SK-N-SH treated with all-trans-retinoic acid at 6 μM for 48 hours (cell line): ENCODE measurements around the gene SLC35C1.

ENCODE experiments used
- ARNTL ChIP-seq: fragments of 450-650 bp; formaldehyde crosslinking; IDR thresholded peaks from 2 replicates; pipeline ENCODE4 v1.5.0; 2020; ENCODE audit warnings: low read depth, mild to moderate bottlenecking, moderate library complexity, borderline replicate concordance
- ESRRG ChIP-seq: fragments of 250-450 bp; sonication (Bioruptor Pico); IDR thresholded peaks from 2 replicates; pipeline ENCODE4 v1.6.1; 2021; ENCODE audit warnings: mild to moderate bottlenecking
- OSR1 ChIP-seq: fragments of 250-450 bp; sonication (Bioruptor Pico); IDR thresholded peaks from 2 replicates; pipeline ENCODE4 v1.8.0; 2022; ENCODE audit warnings: moderate library complexity, mild to moderate bottlenecking, inconsistent platforms
- PPARA ChIP-seq: fragments of 250-450 bp; sonication (Bioruptor Pico); IDR thresholded peaks from 2 replicates; pipeline ENCODE4 v1.5.0; 2020; ENCODE audit warnings: mild to moderate bottlenecking, borderline replicate concordance
- RARB ChIP-seq: fragments of 250-450 bp; sonication (Bioruptor Pico); IDR thresholded peaks from 2 replicates; pipeline ENCODE4 v1.8.0; 2021; ENCODE audit warnings: mild to moderate bottlenecking, moderate library complexity
- ZC3H10 ChIP-seq: fragments of 250-450 bp; sonication (Bioruptor Pico); IDR thresholded peaks from 2 replicates; pipeline ENCODE4 v1.5.1; 2021; ENCODE audit warnings: mild to moderate bottlenecking, moderate library complexity
- ZNF565 ChIP-seq: fragments of 450-650 bp; formaldehyde crosslinking; conservative IDR thresholded peaks from 2 replicates; pipeline ENCODE4 v1.5.0; 2020; ENCODE audit warnings: low read depth, mild to moderate bottlenecking, moderate library complexity
- ZNF70 ChIP-seq: fragments of 450-650 bp; formaldehyde crosslinking; IDR thresholded peaks from 2 replicates; pipeline ENCODE4 v1.5.0; 2020; ENCODE audit warnings: mild to moderate bottlenecking, moderate library complexity
- TF ChIP-seq, protein P1 (sequence below): fragments of 250-450 bp; sonication (Bioruptor Pico); IDR thresholded peaks from 2 replicates; pipeline ENCODE4 v1.5.0; 2020; ENCODE audit warnings: mild to moderate bottlenecking, moderate library complexity
- TF ChIP-seq, protein P2 (sequence below): fragments of 250-450 bp; sonication (Bioruptor Pico); IDR thresholded peaks from 2 replicates; pipeline ENCODE4 v1.8.0; 2021; ENCODE audit warnings: low read depth, mild to moderate bottlenecking, moderate library complexity, borderline replicate concordance
- TF ChIP-seq, protein P3 (sequence below): fragments of 250-450 bp; sonication (Bioruptor Pico); IDR thresholded peaks from 2 replicates; pipeline ENCODE4 v1.5.1; 2021; ENCODE audit warnings: mild to moderate bottlenecking, moderate library complexity

DNA sequence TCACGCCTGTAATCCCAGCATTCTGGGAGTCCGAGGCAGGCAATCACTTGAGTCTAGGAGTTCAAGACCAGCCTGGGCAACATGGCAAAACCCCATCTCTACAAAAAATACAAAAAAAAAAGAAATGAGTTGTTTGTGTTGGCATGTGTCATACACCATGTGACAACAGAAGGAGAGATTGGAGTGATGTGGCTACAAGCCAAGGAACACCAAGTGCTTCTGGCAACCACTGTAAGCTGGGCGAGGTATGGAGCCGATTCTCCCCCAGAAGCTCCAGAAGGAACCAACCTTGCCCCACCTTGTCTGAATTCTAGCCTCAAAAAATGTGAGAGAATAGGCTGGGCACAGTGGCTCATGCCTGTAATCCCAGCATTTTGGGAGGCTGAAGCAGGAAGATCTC is 39.1 kb upstream of the SLC35C1 start:
- TF ChIP-seq ZC3H10 (CRISPR knock-in tag): no peak
- TF ChIP-seq, protein P1, sequence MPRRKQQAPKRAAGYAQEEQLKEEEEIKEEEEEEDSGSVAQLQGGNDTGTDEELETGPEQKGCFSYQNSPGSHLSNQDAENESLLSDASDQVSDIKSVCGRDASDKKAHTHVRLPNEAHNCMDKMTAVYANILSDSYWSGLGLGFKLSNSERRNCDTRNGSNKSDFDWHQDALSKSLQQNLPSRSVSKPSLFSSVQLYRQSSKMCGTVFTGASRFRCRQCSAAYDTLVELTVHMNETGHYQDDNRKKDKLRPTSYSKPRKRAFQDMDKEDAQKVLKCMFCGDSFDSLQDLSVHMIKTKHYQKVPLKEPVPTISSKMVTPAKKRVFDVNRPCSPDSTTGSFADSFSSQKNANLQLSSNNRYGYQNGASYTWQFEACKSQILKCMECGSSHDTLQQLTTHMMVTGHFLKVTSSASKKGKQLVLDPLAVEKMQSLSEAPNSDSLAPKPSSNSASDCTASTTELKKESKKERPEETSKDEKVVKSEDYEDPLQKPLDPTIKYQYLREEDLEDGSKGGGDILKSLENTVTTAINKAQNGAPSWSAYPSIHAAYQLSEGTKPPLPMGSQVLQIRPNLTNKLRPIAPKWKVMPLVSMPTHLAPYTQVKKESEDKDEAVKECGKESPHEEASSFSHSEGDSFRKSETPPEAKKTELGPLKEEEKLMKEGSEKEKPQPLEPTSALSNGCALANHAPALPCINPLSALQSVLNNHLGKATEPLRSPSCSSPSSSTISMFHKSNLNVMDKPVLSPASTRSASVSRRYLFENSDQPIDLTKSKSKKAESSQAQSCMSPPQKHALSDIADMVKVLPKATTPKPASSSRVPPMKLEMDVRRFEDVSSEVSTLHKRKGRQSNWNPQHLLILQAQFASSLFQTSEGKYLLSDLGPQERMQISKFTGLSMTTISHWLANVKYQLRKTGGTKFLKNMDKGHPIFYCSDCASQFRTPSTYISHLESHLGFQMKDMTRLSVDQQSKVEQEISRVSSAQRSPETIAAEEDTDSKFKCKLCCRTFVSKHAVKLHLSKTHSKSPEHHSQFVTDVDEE (CRISPR knock-in tag): no peak
- TF ChIP-seq, protein P2, sequence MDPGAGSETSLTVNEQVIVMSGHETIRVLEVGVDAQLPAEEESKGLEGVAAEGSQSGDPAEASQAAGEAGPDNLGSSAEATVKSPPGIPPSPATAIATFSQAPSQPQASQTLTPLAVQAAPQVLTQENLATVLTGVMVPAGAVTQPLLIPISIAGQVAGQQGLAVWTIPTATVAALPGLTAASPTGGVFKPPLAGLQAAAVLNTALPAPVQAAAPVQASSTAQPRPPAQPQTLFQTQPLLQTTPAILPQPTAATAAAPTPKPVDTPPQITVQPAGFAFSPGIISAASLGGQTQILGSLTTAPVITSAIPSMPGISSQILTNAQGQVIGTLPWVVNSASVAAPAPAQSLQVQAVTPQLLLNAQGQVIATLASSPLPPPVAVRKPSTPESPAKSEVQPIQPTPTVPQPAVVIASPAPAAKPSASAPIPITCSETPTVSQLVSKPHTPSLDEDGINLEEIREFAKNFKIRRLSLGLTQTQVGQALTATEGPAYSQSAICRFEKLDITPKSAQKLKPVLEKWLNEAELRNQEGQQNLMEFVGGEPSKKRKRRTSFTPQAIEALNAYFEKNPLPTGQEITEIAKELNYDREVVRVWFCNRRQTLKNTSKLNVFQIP (CRISPR knock-in tag): no peak
- TF ChIP-seq OSR1 (CRISPR knock-in tag): no peak
- no peak for TF ChIP-seq ESRRG
- TF ChIP-seq, protein P3, sequence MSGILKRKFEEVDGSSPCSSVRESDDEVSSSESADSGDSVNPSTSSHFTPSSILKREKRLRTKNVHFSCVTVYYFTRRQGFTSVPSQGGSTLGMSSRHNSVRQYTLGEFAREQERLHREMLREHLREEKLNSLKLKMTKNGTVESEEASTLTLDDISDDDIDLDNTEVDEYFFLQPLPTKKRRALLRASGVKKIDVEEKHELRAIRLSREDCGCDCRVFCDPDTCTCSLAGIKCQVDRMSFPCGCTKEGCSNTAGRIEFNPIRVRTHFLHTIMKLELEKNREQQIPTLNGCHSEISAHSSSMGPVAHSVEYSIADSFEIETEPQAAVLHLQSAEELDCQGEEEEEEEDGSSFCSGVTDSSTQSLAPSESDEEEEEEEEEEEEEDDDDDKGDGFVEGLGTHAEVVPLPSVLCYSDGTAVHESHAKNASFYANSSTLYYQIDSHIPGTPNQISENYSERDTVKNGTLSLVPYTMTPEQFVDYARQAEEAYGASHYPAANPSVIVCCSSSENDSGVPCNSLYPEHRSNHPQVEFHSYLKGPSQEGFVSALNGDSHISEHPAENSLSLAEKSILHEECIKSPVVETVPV: no peak
- TF ChIP-seq ARNTL (CRISPR knock-in tag): no peak
- no peak for TF ChIP-seq PPARA (CRISPR knock-in tag)
- no peak for TF ChIP-seq RARB (CRISPR knock-in tag)
- no peak for TF ChIP-seq ZNF70 (CRISPR knock-in tag)
- no peak for TF ChIP-seq ZNF565 (CRISPR knock-in tag)
